Measurements from ENCODE around the gene SCRG1.

- no peak for TF ChIP-seq POLR2A (IDR thresholded peaks at IDR 0.05; ENCODE audit: low read length)
- no peak for TF ChIP-seq GATA1 (IDR thresholded peaks at IDR 0.05; ENCODE audit: low read depth, low read length)
These were observed 41.0 kb downstream of the SCRG1 start for GRCh38 chr4:173357939-173358338.

Measured in erythroblast (primary cell).